CD8-positive, alpha-beta memory T cell (primary cell): ENCODE results near the gene PIK3R1. TPM values are rescaled to one million over a fixed set of nuclear protein-coding genes. Genes with fewer than 3 reads are reported as not detected.

Experiments
- CTCF ChIA-PET: fragments of 350-600 bp; sonication (Branson Sonifier 250); formaldehyde crosslinking; loops from one replicate; lab custom pipeline; 2021; ENCODE audit warnings: antibody characterized with exemption; lab: Charles Lee
- POLR2A ChIA-PET: fragments of 350-600 bp; sonication (Branson Sonifier 250); formaldehyde crosslinking; loops from one replicate; lab custom pipeline; 2021; ENCODE audit warnings: antibody characterized with exemption; lab: Charles Lee
- DNase-seq, 5 donors: peaks; one replicate each; pipeline versions ENCODE4 v3.0.0 to v3.0.0-alpha.2; 2020 to 2022; ENCODE audit warnings: mixed read lengths in 1 of 5
- H3K27ac ChIP-seq: one replicate; pipeline ENCODE4 v1.7.0; 2013; ENCODE audit warnings: low read depth, mild to moderate bottlenecking, low read length, moderate library complexity
- H3K27me3 ChIP-seq: 2 replicates; pipeline ENCODE4 v1.7.0; 2013; ENCODE audit warnings: low read length, mild to moderate bottlenecking; ENCODE audit not compliant: insufficient read depth, poor library complexity, severe bottlenecking
- H3K36me3 ChIP-seq: 2 replicates; pipeline ENCODE4 v1.7.0; 2013; ENCODE audit warnings: mild to moderate bottlenecking, low read length, moderate library complexity; ENCODE audit not compliant: insufficient read depth
- H3K4me1 ChIP-seq: 2 replicates; pipeline ENCODE4 v1.7.0; 2013; ENCODE audit warnings: mild to moderate bottlenecking, low read length, moderate library complexity; ENCODE audit not compliant: insufficient read depth
- H3K4me3 ChIP-seq: 2 replicates; pipeline ENCODE4 v1.7.0; 2013; ENCODE audit warnings: mild to moderate bottlenecking, low read length
- H3K9me3 ChIP-seq: 2 replicates; pipeline ENCODE4 v1.7.0; 2013; ENCODE audit warnings: mild to moderate bottlenecking, low read length
- H3K27ac Mint-ChIP-seq, 8 donors: one replicate each; pipeline ENCODE4 v1.8.0; 2020 to 2021; ENCODE audit warnings: mixed read lengths in 8 of 8, mild to moderate bottlenecking in 6 of 8, inconsistent platforms in 3 of 8, moderate library complexity in 3 of 8
- H3K27me3 Mint-ChIP-seq, 2 donors: one replicate each; pipeline ENCODE4 v1.8.0; 2020 to 2021; ENCODE audit warnings: mixed read lengths in 2 of 2, mild to moderate bottlenecking in 1 of 2, moderate library complexity in 1 of 2
- H3K36me3 Mint-ChIP-seq, 3 donors: one replicate each; pipeline ENCODE4 v1.8.0; 2020 to 2021; ENCODE audit warnings: mixed read lengths in 3 of 3, inconsistent platforms in 1 of 3, mild to moderate bottlenecking in 1 of 3
- H3K4me1 Mint-ChIP-seq, 3 donors: one replicate each; pipeline ENCODE4 v1.8.0; 2020 to 2021; ENCODE audit warnings: mixed read lengths in 3 of 3, inconsistent platforms in 1 of 3, mild to moderate bottlenecking in 1 of 3
- H3K4me3 Mint-ChIP-seq, 7 donors: one replicate each; pipeline ENCODE4 v1.8.0; 2020 to 2021; ENCODE audit warnings: mixed read lengths in 7 of 7, mild to moderate bottlenecking in 6 of 7, moderate library complexity in 4 of 7, inconsistent platforms in 2 of 7
- H3K9me3 Mint-ChIP-seq, 5 donors: one replicate each; pipeline ENCODE4 v1.8.0; 2020 to 2022; ENCODE audit warnings: mixed read lengths in 5 of 5, mild to moderate bottlenecking in 3 of 5, moderate library complexity in 2 of 5, inconsistent platforms in 1 of 5
- polyA plus RNA-seq: library from polyadenylated mRNA; unstranded; fragments of 300-500 nt; fragmentation: Illumina TruSeq; gene quantifications from one replicate; pipeline ENCODE4 v1.2.3, GENCODE V29; 2021
- total RNA-seq, 2 experiments: library from RNA; stranded (reverse); gene quantifications; one replicate each; pipeline ENCODE4 v1.2.3, GENCODE V29; 2021

Gene PIK3R1
- total and polyA plus RNA-seq, 3 experiments from 2014 or later: 46.9 to 75.9 (median 47.9) TPM

GRCh38 chr5:68265822-68266395 is 50.4 kb downstream of the PIK3R1 start:
- H3K4me1 Mint-ChIP-seq: peaks cover 77 to 91% (median 91%) of the 10 kb centered on the region in 3 donors
- H3K27me3 ChIP-seq: no peaks in the 10 kb centered on the region
- H3K27me3 Mint-ChIP-seq: no peaks in the 10 kb centered on the region
- ChIA-PET CTCF (interaction anchor here (1.1 kb wide), 1 partner anchor 1019 kb away, joined by 4 read pairs; no protein-coding TSS in a partner anchor), POLR2A (interaction anchor here (0.9 kb wide), 1 partner anchor 1050 kb away, joined by 3 read pairs; no protein-coding TSS in a partner anchor)
- H3K9me3 Mint-ChIP-seq: no peaks in the 10 kb centered on the region
- no peaks in the 10 kb centered on the region for H3K9me3 ChIP-seq
- H3K4me3 ChIP-seq: no peak overlapping the region
- H3K36me3 ChIP-seq: no peaks in the 10 kb centered on the region
- H3K4me1 ChIP-seq: peaks cover 76% of the 10 kb centered on the region
- H3K4me3 Mint-ChIP-seq: peak overlapping the region in 4 of 7 donors; percentile 5 to 50 (median 16)
- H3K27ac ChIP-seq: no peak overlapping the region
- peak overlapping the region; percentile 72 to 91 (median 78) for H3K27ac Mint-ChIP-seq
- DNase-seq: no peak
- H3K36me3 Mint-ChIP-seq: peaks cover 0 to 11% (median 0%) of the 10 kb centered on the region in 3 donors

GRCh38 chr5:68266457-68266856 is 50.9 kb downstream of the PIK3R1 start:
- Histone ChIP-seq H3K27ac (no peak overlapping the region), H3K4me3 (no peak overlapping the region), H3K9me3 (no peaks in the 10 kb centered on the region), H3K4me1 (peaks cover 77% of the 10 kb centered on the region), H3K27me3 (no peaks in the 10 kb centered on the region), H3K36me3 (no peaks in the 10 kb centered on the region)
- Mint-ChIP-seq H3K4me1 (peaks cover 80 to 91% (median 91%) of the 10 kb centered on the region in 3 donors), H3K9me3 (no peaks in the 10 kb centered on the region), H3K27me3 (no peaks in the 10 kb centered on the region), H3K27ac (peak overlapping the region; percentile 67 to 91 (median 78)), H3K36me3 (peaks cover 0 to 11% (median 0%) of the 10 kb centered on the region in 3 donors), H3K4me3 (peak overlapping the region in 1 of 7 donors; percentile 4)
- no peak for DNase-seq
- ChIA-PET CTCF (interaction anchor here (0.8 to 1.1 kb wide), 2 partner anchors 9 to 1024 kb away, joined by 3 read pairs; no protein-coding TSS in a partner anchor), POLR2A (interaction anchor here (0.9 kb wide), 1 partner anchor 1051 kb away, joined by 3 read pairs; no protein-coding TSS in a partner anchor)

GRCh38 chr5:68267066-68267465 is 51.5 kb downstream of the PIK3R1 start:
- Mint-ChIP-seq H3K27me3 (no peaks in the 10 kb centered on the region), H3K36me3 (peaks cover 0 to 11% (median 0%) of the 10 kb centered on the region in 3 donors), H3K27ac (peak overlapping the region; percentile 12 to 86 (median 73)), H3K4me1 (peaks cover 80 to 89% (median 89%) of the 10 kb centered on the region in 3 donors), H3K9me3 (no peaks in the 10 kb centered on the region), H3K4me3 (peak overlapping the region in 6 of 7 donors; percentile 1 to 34 (median 27))
- POLR2A ChIA-PET: interaction anchor here (0.6 to 0.9 kb wide), 2 partner anchors 61 to 1051 kb away, joined by 3 read pairs; no protein-coding TSS in a partner anchor
- H3K36me3 ChIP-seq: no peaks in the 10 kb centered on the region
- no peak for DNase-seq
- no peaks in the 10 kb centered on the region for H3K9me3 ChIP-seq
- H3K4me1 ChIP-seq: peaks cover 78% of the 10 kb centered on the region
- CTCF ChIA-PET: interaction anchor here (0.6 to 3.0 kb wide), 5 partner anchors 10 to 1025 kb away, joined by 3 to 10 read pairs (median 3); no protein-coding TSS in a partner anchor
- no peak overlapping the region for H3K27ac ChIP-seq
- H3K27me3 ChIP-seq: no peaks in the 10 kb centered on the region
- no peak overlapping the region for H3K4me3 ChIP-seq

- H3K27ac ChIP-seq: no peak overlapping the region
- peaks cover 90% of the 10 kb centered on the region for H3K4me1 ChIP-seq
- H3K36me3 ChIP-seq: no peaks in the 10 kb centered on the region
- DNase-seq: no peak
- peak overlapping the region; percentile 11 for H3K4me3 ChIP-seq
- H3K9me3 ChIP-seq: no peaks in the 10 kb centered on the region
- H3K27me3 ChIP-seq: no peaks in the 10 kb centered on the region
- ChIA-PET CTCF (interaction anchor here (1.2 to 3.0 kb wide), 4 partner anchors 9 to 18 kb away, joined by 3 to 10 read pairs (median 7); no protein-coding TSS in a partner anchor), POLR2A (interaction anchor here (0.8 to 1.1 kb wide), 3 partner anchors 10 to 53 kb away, joined by 3 to 5 read pairs (median 3); partner anchors contain the start of gene PIK3R1)
- Mint-ChIP-seq H3K27ac (peak overlapping the region; percentile 72 to 96 (median 84)), H3K27me3 (no peaks in the 10 kb centered on the region), H3K4me1 (peaks cover 84 to 96% (median 95%) of the 10 kb centered on the region in 3 donors), H3K4me3 (peak overlapping the region; percentile 49 to 87 (median 74)), H3K9me3 (no peaks in the 10 kb centered on the region), H3K36me3 (peaks cover 0 to 16% (median under 1%) of the 10 kb centered on the region in 3 donors)
These were observed 52.7 kb downstream of the PIK3R1 start for GRCh38 chr5:68268101-68268851.

GRCh38 chr5:68268852-68269130 is 53.2 kb downstream of the PIK3R1 start:
- no peaks in the 10 kb centered on the region for H3K9me3 Mint-ChIP-seq
- no peaks in the 10 kb centered on the region for H3K27me3 Mint-ChIP-seq
- POLR2A ChIA-PET: interaction anchor here (1.1 kb wide), 2 partner anchors 52 to 54 kb away, joined by 3 read pairs; partner anchors contain the start of gene PIK3R1
- Histone ChIP-seq H3K9me3 (no peaks in the 10 kb centered on the region), H3K4me3 (peak overlapping the region; percentile 11), H3K36me3 (no peaks in the 10 kb centered on the region), H3K27me3 (no peaks in the 10 kb centered on the region), H3K27ac (no peak overlapping the region), H3K4me1 (peaks cover 93% of the 10 kb centered on the region)
- DNase-seq: no peak
- H3K27ac Mint-ChIP-seq: peak overlapping the region; percentile 72 to 96 (median 84)
- H3K4me1 Mint-ChIP-seq: peaks cover 84 to 96% (median 95%) of the 10 kb centered on the region in 3 donors
- peak overlapping the region; percentile 49 to 87 (median 74) for H3K4me3 Mint-ChIP-seq
- CTCF ChIA-PET: interaction anchor here (1.2 to 3.0 kb wide), 5 partner anchors 9 to 54 kb away, joined by 3 to 10 read pairs (median 7); partner anchors contain the start of gene PIK3R1
- peaks cover 2 to 18% (median 2%) of the 10 kb centered on the region in 3 donors for H3K36me3 Mint-ChIP-seq

GRCh38 chr5:68269820-68270219 is 54.3 kb downstream of the PIK3R1 start:
- H3K27me3 Mint-ChIP-seq: no peaks in the 10 kb centered on the region
- Histone ChIP-seq H3K27me3 (no peaks in the 10 kb centered on the region), H3K36me3 (no peaks in the 10 kb centered on the region), H3K9me3 (no peaks in the 10 kb centered on the region), H3K4me1 (peaks cover 94% of the 10 kb centered on the region), H3K4me3 (no peak overlapping the region), H3K27ac (no peak overlapping the region)
- POLR2A ChIA-PET: interaction anchor here (1.0 to 1.4 kb wide), 3 partner anchors 10 to 54 kb away, joined by 3 to 4 read pairs (median 3); partner anchors contain the start of gene PIK3R1
- no peak for DNase-seq
- peaks cover 87 to 96% (median 95%) of the 10 kb centered on the region in 3 donors for H3K4me1 Mint-ChIP-seq
- CTCF ChIA-PET: interaction anchor here (1.2 to 4.2 kb wide), 6 partner anchors 10 to 1023 kb away, joined by 3 to 29 read pairs (median 7); partner anchors contain the start of gene PIK3R1
- H3K9me3 Mint-ChIP-seq: no peaks in the 10 kb centered on the region
- H3K27ac Mint-ChIP-seq: peak overlapping the region in 7 of 8 donors; percentile 12 to 65 (median 51)
- peaks cover 4 to 25% (median 7%) of the 10 kb centered on the region in 3 donors for H3K36me3 Mint-ChIP-seq
- H3K4me3 Mint-ChIP-seq: peak overlapping the region in 5 of 7 donors; percentile 9 to 68 (median 61)

- Histone ChIP-seq H3K4me3 (no peak overlapping the region), H3K4me1 (peaks cover 91% of the 10 kb centered on the region), H3K9me3 (no peaks in the 10 kb centered on the region), H3K27me3 (no peaks in the 10 kb centered on the region), H3K27ac (no peak overlapping the region), H3K36me3 (no peaks in the 10 kb centered on the region)
- CTCF ChIA-PET: interaction anchor here (0.5 to 4.2 kb wide), 4 partner anchors 14 to 1406 kb away, joined by 3 to 29 read pairs (median 10); no protein-coding TSS in a partner anchor
- H3K27ac Mint-ChIP-seq: peak overlapping the region; percentile 3 to 94 (median 70)
- H3K4me3 Mint-ChIP-seq: peak overlapping the region; percentile 0 to 75 (median 61)
- no peaks in the 10 kb centered on the region for H3K9me3 Mint-ChIP-seq
- DNase-seq: no peak
- H3K36me3 Mint-ChIP-seq: peaks cover 4 to 26% (median 10%) of the 10 kb centered on the region in 3 donors
- H3K4me1 Mint-ChIP-seq: peaks cover 87 to 96% (median 95%) of the 10 kb centered on the region in 3 donors
- no peaks in the 10 kb centered on the region for H3K27me3 Mint-ChIP-seq
- POLR2A ChIA-PET: interaction anchor here (0.6 to 1.4 kb wide), 4 partner anchors 10 to 55 kb away, joined by 3 to 5 read pairs (median 4); partner anchors contain the start of gene PIK3R1
These were observed 54.9 kb downstream of the PIK3R1 start for GRCh38 chr5:68270399-68270975.
